ENCODE results near the gene PLS3. TPM values are rescaled to one million over a fixed set of nuclear protein-coding genes. Genes with fewer than 3 reads are reported as not detected.

Gene PLS3
- total RNA-seq, 1 donor from 2014 or later, result 133 TPM

DNA sequence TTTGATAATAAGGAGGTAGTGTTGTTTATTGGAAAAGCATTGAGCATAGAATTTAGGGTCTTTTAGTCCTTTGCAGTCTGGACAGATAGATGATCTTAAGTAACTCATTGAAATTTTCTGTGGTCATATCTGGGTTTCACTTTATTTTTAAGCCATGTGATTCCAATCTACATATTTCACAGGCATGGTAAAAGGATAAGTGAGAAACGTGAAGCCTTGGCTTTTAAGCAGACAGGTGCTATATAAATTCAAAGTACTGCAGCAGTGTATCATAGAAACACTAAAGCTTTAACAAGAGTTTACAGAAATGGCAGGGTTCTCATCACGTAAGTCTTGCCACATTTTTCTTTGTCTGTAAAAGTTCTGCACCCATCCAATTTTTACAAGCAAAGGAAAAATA lies 4.9 kb downstream of the PLS3 start:
- no peak for DNase-seq

DNA sequence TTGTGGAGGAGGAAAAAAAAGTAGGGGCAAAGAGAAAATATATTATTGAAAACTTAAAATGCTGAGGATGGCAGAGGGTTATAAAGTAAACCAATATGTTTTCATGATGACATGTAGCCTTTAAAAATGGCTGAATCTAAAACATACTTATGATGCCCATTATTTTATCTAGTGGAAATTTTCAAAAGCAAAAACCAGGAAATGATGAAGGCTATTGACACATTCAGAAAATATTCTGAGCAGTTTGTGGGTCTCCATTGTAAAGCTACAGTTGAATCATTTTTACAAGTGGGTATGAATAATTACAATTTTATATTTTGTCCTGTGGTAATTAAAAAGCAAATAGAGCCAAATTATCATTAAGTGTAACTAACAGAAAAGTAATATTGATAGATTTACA lies 10.7 kb downstream of the PLS3 start:
- no peak for DNase-seq

DNA sequence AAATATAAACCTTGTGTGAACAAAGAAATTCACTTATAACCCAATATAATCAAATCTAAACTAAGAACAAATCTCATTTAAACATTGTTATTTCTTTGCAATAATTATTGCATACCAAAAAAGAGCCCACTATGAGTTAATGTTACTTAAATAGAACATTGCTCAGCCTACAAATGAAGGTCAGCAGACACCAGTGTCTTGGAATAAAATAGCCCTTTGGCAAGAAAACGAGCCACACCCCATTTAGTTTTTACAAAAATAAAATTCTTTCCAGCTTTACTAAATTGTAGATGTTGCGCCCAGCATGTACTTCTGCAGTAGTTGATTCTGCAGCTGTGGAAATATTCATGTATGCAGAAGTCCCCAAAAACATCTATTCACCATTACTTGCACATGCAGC lies 12.2 kb downstream of the PLS3 start:
- DNase-seq, result no peak

DNA sequence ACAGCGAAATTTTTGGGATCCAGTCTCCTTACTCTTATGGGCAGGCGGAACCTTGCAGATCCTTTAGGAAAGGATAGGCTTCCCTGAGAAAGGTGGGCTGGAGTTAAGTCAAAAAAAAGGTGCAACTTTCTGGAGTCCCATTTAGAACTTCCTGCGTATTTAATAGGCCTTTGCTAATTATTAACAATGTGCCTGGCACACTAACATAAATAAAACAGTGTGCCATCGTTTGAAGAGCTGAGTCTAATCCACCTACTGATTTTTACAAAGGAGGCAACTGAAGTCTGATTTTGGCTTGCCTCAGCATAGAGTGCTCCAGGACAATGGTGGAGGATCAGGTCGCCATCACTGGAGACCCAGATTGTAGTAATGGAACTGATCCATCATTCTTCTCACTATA lies 15.7 kb downstream of the PLS3 start:
- no peak for DNase-seq

DNA sequence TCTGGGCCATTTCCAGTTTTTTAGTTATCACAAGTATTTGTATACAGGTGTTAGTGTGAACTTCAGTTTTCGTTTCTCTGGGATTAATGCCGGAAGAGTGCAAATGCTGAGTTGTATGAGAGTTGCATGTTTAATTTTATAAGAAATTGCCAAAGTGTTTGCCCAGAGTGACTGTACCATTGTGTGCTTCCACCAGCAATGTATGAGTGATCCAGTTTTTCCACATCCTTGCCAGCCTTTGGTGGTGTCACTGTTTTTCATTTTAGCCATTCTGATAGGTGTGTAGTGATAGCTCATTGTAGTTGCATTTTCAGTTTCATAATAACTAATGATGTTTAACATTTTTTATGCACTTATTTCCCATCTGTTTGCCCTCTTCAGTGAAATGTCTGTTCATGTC lies 18.4 kb downstream of the PLS3 start:
- no peak for DNase-seq

DNA sequence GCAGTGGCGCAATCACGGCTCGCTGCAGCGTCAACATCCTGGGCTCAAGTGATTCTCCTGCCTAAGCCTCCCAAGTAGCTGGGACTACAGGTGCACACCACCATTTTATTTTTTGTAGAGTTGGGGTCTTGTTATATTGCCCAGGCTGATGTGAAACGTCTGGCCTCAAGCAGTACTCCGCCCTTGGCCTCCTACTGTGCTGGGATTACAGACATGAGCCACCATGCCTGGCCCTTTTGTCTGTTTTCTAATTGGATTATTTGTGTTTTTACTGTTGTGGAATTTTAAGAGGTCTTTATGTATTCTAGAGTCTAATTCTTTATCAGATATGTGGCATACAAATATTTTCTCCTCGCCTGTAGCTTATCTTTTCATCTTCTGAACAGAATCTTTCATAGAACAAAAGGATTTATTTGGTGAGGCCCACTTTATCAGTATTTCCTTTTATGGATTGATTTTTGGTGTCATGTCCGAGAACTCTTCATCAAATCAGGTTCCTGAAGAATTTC lies 18.9 kb downstream of the PLS3 start:
- no peak for DNase-seq

DNA sequence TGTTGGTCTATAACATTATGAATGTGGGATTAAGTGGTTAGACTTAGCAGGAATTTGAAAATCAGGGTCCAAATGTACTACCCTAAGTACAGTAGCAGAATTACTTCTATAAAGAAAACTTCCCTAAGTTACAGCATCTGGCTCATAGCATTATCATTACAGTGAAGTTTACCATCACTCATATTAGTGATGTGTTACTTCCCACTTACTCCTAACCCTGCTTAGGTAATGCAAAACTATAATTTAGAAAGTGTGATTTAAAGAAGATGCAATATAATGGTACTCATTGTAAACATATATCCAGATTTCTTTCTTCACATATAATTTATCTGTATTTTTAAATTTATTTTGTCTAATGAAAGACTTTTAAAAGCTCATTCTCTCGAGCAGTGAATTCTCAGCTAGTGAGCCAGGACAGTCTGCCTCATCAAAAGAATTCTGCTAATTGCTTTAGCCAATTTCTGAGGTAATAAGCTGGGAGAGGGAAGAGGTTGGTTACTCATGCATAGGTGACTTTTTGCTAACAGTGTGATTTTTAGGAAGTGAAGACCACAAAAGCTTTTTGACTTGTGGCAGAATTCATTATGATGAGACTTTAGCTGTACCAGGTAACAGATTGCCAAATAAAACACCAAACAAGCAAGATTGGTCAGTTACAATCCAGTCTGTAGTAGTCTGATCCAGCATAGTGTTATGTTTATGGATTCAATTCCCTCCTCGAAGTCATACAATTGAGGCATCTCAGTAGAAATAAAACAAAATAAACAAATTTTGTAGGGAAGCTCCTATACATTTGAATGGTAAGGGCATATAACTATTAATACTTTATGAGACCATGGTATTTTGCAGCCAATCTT lies 21.0 kb downstream of the PLS3 start:
- no peak for DNase-seq

DNA sequence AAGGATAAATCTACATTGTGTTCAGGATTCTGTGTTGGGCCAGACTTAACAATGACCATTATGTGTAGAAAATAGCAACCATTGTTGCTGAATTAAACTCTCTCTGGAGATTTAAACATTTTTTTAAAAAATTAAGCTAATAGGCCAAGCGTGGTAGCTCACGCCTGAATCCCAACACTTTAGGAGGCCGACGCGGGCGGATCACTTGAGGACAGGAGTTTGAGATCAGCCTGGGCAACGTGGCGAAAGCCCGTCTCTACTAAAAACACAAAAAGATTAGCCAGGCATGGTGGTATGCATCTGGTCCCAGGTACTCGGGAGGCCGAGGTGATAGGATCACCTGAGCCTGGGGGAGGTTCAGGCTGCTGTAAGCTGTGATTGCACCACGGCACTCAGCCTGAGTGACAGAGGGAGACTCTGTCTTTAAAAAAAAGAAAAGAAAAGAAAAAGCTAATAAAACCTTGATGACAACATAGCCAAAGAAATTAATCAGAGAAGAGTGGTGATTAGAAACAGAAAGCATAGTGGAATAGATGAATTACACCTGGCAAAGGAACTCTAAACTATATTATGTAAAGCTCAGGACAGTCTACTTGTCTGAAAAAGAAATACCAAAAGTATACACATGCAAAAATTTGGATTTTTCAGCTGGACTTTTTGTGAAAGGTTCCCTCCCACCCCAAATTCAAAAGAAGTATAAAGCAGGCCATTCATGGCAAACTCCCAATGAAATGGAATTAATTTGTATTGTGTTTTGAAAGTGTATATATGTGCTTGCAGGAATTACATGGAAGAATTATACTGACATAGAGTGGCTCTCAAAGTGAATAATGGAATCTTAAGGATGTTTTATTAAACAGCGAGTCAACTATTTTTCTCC lies 21.9 kb downstream of the PLS3 start:
- peak; percentile 27 for DNase-seq

DNA sequence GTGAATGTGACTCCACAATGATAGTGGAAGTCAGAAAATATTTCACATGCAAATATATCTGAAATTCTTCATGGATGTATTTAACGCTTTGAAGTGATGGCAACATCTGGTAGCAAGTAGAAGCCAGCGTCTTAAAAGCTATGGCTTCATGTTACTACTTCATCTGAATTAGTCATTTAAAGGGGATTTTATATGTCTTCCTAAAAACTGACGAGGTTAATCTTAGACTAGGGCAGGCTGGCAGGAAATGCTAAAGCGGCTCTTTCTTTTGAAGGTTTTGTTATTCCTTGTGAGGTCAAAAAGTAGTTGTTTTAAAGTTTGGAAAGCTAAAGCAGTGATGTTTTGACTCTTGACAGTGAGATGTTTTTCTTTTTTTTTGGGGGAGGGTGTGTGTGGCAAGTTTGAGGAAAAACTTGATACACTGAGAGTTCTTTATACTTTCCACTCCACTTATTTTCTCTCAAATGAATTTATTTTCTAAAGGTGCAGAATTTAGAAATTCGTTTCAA lies 22.6 kb downstream of the PLS3 start:
- peak; percentile 54 for DNase-seq

DNA sequence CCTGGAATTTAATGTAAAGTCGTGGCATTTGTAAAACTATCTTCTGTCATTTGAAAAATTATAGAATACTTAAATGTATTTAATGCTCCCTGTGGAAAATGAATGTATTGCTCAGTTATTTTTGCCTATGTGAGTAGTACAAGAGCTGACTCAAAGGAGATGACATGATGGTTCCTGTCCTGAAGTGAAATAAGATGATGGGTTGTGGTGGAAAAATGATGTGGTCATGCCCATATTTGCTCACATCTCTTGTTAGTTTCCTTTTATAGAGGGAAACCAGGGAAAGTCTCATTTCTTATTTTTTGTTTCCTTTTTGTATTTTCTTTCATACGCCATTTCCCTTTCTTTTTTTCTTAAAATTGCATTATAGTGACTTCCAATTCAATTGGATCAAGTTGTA lies 23.7 kb downstream of the PLS3 start:
- no peak for DNase-seq

DNA sequence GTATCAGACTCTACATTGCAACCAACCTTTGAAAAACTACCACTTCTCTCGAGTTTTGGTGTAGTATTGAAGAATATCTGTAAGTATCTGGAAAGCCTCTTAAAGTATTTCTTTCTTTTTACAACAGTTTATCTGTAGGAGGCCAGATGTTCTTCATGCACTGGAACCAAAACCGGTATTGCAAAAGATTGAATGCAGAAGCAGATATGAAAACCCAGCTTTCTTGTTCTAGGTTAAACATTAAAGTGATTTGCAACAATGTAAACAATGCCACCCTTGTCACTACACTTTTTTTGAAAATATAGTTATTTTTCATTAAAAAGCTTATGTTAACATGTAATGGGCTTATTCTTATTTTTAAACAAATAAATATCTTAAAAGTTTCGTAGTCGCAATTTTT lies 27.2 kb downstream of the PLS3 start:
- no peak for DNase-seq

DNA sequence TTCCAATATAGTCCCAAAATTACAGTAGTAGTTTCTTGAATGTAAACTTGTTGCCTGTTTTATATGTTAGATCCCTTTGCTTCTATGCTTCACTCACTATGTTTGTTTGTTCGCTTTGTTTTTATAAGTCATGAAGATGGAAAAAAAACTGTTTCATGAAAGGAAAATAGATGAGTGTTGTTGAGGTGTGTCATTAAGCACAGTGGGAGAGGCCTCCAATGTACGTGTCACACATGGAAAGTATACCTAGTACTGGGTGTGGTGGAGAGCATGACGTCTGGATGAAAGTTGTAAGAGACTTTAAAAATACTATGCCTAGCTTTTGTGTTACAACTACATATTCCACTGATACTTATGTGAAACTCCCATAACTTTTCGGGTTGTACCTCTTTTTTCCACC lies 28.4 kb downstream of the PLS3 start:
- no peak for DNase-seq

DNA sequence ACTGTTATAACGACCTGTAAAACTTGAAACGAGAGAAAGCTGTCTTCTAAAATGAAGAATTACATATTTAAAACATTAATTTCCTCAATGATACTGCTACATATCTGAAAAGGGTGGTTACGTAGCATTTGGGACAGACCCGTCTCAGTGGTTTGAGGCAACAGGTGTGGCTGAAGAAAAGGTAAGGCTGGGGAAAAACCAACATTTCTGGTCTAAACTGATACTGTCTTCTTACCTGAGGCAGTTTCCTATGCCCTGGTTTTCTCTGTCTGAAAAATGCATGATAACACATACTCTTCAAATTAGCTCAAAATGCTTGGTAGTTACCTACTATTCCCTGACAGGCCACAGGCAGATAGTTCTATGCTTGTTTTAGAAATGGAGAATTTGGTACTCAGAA lies 30.4 kb downstream of the PLS3 start:
- no peak for DNase-seq

DNA sequence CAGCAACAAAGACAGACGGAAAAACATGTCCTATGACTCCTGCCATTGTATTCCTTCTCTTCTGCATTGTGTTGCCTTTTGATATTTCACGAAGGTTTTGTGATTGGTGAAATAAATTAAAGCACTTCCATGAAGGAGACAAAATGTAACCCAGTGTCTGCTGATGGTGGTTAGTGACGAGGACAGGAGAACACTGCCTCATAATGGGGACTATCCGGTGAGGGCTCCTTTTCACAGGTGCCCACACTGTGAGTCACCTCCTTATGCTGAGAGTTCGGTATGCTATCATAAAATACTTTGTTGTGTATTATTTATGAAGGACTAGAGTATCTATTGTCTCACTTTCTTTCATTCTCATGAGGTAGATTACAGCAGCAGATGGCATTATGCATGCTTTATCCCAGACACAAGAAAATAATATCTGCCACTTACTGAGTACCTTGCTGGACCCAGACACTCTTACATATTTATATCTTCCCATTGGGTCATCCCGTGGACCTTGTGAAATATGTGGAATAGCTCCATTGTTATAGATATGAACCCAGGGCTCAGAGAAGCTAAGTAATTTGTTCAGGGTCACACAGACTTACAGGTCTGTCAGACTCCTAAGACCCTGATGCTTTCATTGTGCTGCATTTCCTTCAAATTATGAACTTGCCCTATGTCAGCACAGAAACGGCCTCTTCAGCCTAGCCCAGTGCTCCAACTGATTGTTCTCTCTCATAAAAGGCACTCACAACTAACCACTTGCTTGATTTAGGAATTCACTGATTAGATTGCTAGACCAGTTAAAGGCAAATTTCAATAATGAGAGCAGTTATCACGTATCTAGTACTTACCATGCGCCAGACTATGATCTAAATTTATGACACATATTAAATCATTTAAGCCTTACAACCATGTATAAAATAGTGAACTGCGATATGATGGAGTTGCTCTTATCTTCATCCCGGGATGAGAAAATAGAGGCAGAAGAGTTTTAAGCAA lies 31.2 kb downstream of the PLS3 start:
- no peak for DNase-seq

DNA sequence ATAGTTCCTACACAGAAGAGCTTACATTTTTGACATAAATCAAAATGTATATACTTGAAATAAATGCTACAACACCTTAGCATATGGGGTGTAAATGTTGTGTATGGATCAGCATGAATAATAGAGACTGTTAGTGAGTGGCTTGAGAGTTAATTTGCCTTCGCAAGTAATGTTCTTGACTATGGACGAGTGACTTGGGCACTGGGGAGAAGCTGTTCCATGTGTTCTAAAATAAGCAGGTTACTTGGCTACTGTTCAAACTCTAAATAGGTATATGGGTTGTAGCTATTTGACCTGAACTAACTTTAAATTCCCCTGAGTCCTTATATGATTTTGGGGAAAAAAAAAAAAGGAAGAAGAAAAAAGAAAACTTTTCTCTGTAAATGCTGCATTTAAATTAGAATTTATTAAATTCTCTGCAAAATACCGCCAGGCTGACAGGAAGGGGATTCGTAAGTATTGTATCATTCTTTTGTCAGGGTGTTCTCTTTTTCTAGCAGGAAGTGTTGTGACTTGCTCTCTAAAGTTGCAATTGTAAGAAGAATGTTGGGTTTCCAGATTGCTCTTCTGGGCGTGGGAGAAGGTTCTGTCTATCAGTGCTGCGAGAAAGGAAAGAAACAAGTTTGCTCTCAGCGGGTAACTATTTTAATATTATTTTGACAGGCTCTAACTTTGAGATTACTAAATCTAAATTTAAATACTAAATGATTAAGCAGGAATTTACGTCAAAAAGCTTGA lies 32.2 kb downstream of the PLS3 start:
- peak; percentile 25 for DNase-seq

DNA sequence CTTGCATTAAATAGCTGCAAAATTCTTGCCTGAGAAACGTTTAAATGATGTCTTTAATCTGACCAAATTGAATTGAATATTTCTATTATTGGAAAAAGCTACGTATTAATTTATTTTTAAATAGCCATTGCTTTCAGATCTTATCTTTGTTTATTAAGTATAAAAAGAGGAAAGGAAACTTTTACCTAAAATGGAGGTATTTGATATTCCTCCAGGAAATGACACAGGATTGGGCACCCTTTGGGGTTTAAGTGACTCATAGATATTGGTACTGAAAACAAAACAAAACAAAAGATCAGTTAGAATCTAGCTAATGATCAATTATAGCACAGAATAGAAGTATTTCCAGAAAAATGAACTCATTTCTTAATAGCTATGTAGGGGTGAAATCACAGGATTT lies 34.1 kb downstream of the PLS3 start:
- DNase-seq, result no peak

DNA sequence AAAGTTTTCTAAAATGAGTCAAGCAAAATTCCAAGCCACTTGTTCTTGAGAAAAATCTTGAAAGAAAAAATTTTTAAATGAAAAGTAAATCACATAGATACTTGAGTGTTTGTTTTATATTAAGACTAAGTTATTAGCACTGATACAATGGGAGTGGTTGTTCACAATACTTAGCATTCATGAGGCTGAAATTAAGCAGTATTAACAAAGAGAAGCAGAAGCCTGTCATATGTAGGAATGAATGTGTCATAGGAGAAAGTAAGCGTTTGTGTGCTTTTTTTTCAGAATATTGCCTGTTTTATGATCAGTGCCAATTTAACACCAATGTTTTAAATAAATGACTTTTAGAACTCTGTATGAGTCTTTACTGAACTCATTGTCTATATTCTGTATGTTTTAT lies 37.6 kb downstream of the PLS3 start:
- DNase-seq, result no peak

DNA sequence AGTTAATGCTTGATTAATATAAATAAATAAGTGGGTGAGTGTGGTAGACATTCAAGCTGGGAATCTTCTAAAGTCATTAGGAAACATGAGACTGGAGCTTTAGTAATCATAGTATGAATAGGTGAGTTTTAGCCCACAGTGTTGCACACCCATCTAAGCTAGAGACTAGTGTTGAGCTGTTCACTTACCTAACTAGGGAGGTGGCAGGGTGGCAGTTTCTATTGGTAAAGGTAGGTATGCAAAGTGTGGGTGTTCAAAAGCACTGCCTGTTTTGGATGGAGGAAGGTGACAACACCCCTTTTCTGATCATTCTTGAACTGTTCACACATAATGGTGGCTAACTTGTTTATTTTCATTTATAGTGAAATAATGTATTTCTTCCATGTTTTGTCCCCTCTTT lies 41.3 kb downstream of the PLS3 start:
- no peak for DNase-seq

DNA sequence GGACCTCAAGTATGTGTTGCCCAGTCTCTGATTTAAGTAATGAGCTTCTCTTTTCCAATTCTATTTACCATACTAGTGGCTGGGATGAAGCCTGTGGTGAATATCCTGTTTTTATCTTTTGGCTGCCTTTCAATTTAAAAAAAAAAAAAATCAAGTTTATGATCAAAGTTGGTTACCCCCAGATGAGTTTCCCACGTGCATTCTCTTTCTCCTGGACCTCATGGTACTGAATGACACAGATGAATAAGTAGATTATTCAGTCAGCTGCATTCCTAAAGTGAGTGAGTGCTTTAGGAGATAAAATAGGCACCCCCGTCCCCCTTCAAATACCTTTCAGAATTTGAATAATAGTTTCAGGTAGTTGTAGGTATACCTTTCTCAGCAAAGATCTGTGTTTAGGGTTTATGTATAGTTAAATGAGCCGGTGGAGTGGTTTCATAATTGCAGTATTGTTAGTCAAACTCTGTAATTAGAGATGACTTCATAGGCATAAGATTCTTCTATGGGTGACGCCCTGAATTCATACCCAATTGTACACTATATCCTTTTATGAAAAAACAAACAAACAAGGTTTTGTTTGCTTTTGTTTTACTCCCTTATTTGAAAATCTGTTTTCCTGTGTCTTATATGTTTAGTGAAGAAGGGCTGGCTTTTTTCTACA lies 41.9 kb downstream of the PLS3 start:
- DNase-seq, result no peak

DNA sequence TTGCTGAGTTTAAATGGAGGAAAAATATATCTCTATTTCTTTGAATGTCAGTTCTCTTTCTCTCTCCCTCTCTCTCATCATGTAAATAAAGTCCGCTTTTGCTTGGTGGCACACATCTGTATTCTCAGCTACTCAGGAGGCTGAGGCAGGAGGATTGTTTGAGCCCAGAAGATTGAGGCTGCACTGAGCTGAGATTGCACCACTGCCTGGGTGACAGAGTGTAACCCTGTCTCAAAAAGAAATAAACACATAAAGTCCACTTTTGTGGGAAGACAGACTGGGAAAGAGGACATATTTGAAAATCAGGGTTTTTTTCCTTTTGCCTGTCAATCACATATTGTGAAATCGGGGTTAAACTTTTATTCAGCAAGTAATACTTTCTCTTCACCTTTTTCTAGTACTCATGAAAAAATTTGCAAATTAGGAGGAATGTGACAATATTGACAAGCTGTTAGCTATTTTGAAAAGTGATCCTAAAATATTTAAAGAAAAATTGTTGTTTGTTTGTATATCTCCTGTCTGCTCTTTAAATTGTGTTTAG lies 42.6 kb downstream of the PLS3 start:
- DNase-seq, result no peak

All from tongue (tissue), 2 donors.